ENCODE measurements around the gene ASAP2. TPM values are rescaled to one million over a fixed set of nuclear protein-coding genes. Genes with fewer than 3 reads are reported as not detected.
A peak's percentile ranks its signal among the peaks of the same experiment; 100 is the strongest.

The ASAP2 gene
- total RNA-seq, 2 donors from 2014 or later: 58.1 to 61.7 TPM

- H3K27ac ChIP-seq: no peak overlapping the region
- H3K4me1 ChIP-seq: no peaks in the 10 kb centered on the region
- DNase-seq: no peak
- no peak overlapping the region for H3K9ac ChIP-seq (ENCODE audit: low read depth in 2 of 2, low read length in 2 of 2)
- H3K4me3 ChIP-seq: no peak overlapping the region
- TF ChIP-seq CTCF (IDR thresholded peaks at IDR 0.05): no peak
- H3K27me3 ChIP-seq: no peaks in the 10 kb centered on the region
- H3K36me3 ChIP-seq: no peaks in the 10 kb centered on the region
- intact Hi-C loops (cut with DNase I): no loop called here
- no peaks in the 10 kb centered on the region for H3K9me3 ChIP-seq
These were observed 102.5 kb downstream of the ASAP2 start for GRCh38 chr2:9309147-9309546.

GRCh38 chr2:9310377-9310776 lies 103.8 kb downstream of the ASAP2 start:
- H3K36me3 ChIP-seq: no peaks in the 10 kb centered on the region
- DNase-seq: peak; percentile 47

GRCh38 chr2:9310798-9311197 lies 104.2 kb downstream of the ASAP2 start:
- intact Hi-C loops (cut with DNase I): no loop called here
- Histone ChIP-seq H3K27me3 (no peaks in the 10 kb centered on the region), H3K27ac (peak overlapping the region; percentile 47), H3K36me3 (no peaks in the 10 kb centered on the region), H3K9ac (ENCODE audit: low read depth in 2 of 2, low read length in 2 of 2) (peak overlapping the region in 1 of 2 donors; percentile 32), H3K9me3 (no peaks in the 10 kb centered on the region), H3K4me3 (no peak overlapping the region), H3K4me1 (no peaks in the 10 kb centered on the region)
- DNase-seq: no peak
- TF ChIP-seq CTCF (IDR thresholded peaks at IDR 0.05): no peak

More at GRCh38 chr2:9310377-9310776, 103.8 kb downstream of the ASAP2 start:
- Histone ChIP-seq H3K9me3 (no peaks in the 10 kb centered on the region), H3K4me3 (no peak overlapping the region), H3K27me3 (no peaks in the 10 kb centered on the region), H3K4me1 (no peaks in the 10 kb centered on the region), H3K9ac (ENCODE audit: low read depth in 2 of 2, low read length in 2 of 2) (peak overlapping the region in 1 of 2 donors; percentile 32), H3K27ac (peak overlapping the region; percentile 47)
- TF ChIP-seq CTCF (IDR thresholded peaks at IDR 0.05): no peak
- intact Hi-C loops (cut with DNase I): no loop called here

GRCh38 chr2:9311488-9311887 lies 104.9 kb downstream of the ASAP2 start:
- no peaks in the 10 kb centered on the region for H3K36me3 ChIP-seq
- DNase-seq: no peak
- H3K9me3 ChIP-seq: no peaks in the 10 kb centered on the region
- no peaks in the 10 kb centered on the region for H3K4me1 ChIP-seq
- no peak for TF ChIP-seq CTCF (IDR thresholded peaks at IDR 0.05)
- H3K27me3 ChIP-seq: no peaks in the 10 kb centered on the region
- intact Hi-C loops (cut with DNase I): no loop called here
- H3K27ac ChIP-seq: peak overlapping the region; percentile 47
- no peak overlapping the region for H3K9ac ChIP-seq (ENCODE audit: low read depth in 2 of 2, low read length in 2 of 2)
- H3K4me3 ChIP-seq: no peak overlapping the region

GRCh38 chr2:9312591-9312990 lies 106.0 kb downstream of the ASAP2 start:
- no peak overlapping the region for H3K4me3 ChIP-seq
- intact Hi-C loops (cut with DNase I): no loop called here
- DNase-seq: no peak
- H3K27me3 ChIP-seq: no peaks in the 10 kb centered on the region
- H3K9me3 ChIP-seq: no peaks in the 10 kb centered on the region
- H3K4me1 ChIP-seq: no peaks in the 10 kb centered on the region
- no peak overlapping the region for H3K9ac ChIP-seq (ENCODE audit: low read depth in 2 of 2, low read length in 2 of 2)
- no peaks in the 10 kb centered on the region for H3K36me3 ChIP-seq
- no peak for TF ChIP-seq CTCF (IDR thresholded peaks at IDR 0.05)
- no peak overlapping the region for H3K27ac ChIP-seq

- no peak for DNase-seq
- no peaks in the 10 kb centered on the region for H3K9me3 ChIP-seq
- H3K9ac ChIP-seq (ENCODE audit: low read depth in 2 of 2, low read length in 2 of 2): no peak overlapping the region
- H3K36me3 ChIP-seq: no peaks in the 10 kb centered on the region
- no peak overlapping the region for H3K27ac ChIP-seq
- H3K27me3 ChIP-seq: no peaks in the 10 kb centered on the region
- H3K4me3 ChIP-seq: no peak overlapping the region
- no peak for TF ChIP-seq CTCF (IDR thresholded peaks at IDR 0.05)
- no peaks in the 10 kb centered on the region for H3K4me1 ChIP-seq
- intact Hi-C loops (cut with DNase I): no loop called here
These were observed 106.8 kb downstream of the ASAP2 start for GRCh38 chr2:9313443-9313842.

Data from colonic mucosa (tissue), 4 donors.